HG03571 (cell line): ENCODE results near the gene PARVB.

Source experiments
- ATAC-seq: cut with Tn5 transposase; IDR thresholded peaks from one replicate; pipeline ENCODE4 v1.9.1; 2021; ENCODE audit not compliant: unreplicated experiment

The PARVB gene

DNA sequence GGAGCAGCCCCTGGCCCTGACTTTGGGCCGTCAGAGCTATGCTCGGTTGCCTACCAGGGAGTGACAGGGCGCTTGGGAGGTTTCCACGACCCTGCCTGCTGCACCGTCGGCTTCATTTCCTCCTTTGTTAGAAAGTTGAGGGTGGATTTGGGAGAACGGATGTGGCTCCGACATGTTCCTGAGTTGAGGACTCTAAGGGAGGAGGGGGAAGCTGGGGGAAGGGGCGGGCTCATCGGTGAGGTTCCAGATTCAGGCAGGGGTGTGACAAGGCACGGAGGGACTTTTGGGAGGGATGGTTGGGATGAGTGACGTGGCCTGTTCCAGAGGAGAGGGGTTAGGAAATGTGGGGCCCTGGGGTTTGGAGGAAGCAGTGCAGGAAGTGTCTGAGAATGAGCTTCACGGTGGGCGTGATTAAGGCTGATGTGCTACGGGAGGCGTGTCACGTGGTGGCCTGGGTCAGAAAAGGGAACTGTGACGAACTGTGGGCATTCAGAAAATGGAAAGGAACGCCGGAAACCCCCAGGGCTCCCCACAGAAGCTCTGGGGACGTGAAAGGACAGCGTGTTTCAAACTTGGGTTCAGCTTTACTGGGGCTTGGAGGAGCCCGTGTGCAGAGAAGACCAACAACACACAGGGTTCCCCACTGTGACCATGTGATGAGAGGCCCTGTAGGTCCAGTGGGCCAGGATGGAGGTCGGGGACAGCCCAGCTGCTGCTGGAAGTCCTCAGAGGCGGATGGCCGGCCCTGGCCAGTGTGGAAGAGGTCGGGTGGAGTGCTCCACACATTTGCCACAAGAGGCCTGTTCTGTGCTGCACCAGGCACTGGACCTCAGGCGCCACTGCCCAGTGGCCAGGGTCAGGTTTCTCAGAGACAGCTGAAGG, 2.8 kb downstream of the PARVB start:
- peak; percentile 44 for ATAC-seq

DNA sequence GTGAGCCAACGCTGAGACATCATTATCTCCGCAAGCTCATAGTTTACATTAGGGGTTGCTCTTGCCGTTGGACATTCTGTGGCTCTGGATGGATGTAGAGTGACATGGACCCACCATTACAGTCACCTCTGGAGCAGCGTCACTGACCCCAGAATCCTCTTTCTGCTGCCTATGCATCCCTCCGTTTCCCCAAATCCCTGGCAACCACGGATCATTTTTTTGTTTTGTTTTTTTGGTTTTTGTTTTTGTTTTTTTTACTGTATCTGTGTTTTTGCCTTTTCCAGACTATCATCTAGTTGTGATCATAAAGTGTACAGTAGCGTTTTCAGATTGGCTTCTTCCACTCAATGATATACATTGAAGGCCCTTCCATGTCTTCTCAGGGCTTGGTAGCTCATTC, 4.0 kb downstream of the PARVB start:
- ATAC-seq: no peak

DNA sequence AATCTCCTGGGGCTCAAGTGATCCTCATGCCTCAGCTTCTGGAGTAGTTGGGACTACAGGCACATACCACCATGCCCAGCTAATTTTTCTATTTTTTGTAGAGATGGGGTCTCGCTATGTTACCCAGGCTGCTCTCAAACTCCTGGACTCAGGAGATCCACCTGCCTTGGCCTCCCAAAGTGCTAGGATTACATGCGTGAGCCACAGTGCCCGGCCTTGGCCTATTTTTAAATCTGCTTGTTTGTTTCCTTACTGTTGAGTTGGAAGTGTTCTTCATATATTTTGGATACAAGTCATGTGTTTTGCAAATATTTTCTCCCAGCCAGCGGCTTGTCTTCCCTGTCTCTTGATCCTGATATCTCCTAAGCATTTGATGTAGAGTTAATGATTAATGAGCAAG, 5.0 kb downstream of the PARVB start:
- ATAC-seq: no peak

- no peak for ATAC-seq
These were observed 6.1 kb downstream of the PARVB start for GRCh38 chr22:44030051-44030701.

GRCh38 chr22:44030702-44031082, 6.6 kb downstream of the PARVB start:
- no peak for ATAC-seq

- ATAC-seq: no peak
These were observed 7.3 kb downstream of the PARVB start for GRCh38 chr22:44031158-44031952.

- ATAC-seq: no peak
These were observed 8.1 kb downstream of the PARVB start for GRCh38 chr22:44032126-44032730.

GRCh38 chr22:44033287-44033686, 9.2 kb downstream of the PARVB start:
- no peak for ATAC-seq

- no peak for ATAC-seq
These were observed 9.6 kb downstream of the PARVB start for GRCh38 chr22:44033694-44034093.

DNA sequence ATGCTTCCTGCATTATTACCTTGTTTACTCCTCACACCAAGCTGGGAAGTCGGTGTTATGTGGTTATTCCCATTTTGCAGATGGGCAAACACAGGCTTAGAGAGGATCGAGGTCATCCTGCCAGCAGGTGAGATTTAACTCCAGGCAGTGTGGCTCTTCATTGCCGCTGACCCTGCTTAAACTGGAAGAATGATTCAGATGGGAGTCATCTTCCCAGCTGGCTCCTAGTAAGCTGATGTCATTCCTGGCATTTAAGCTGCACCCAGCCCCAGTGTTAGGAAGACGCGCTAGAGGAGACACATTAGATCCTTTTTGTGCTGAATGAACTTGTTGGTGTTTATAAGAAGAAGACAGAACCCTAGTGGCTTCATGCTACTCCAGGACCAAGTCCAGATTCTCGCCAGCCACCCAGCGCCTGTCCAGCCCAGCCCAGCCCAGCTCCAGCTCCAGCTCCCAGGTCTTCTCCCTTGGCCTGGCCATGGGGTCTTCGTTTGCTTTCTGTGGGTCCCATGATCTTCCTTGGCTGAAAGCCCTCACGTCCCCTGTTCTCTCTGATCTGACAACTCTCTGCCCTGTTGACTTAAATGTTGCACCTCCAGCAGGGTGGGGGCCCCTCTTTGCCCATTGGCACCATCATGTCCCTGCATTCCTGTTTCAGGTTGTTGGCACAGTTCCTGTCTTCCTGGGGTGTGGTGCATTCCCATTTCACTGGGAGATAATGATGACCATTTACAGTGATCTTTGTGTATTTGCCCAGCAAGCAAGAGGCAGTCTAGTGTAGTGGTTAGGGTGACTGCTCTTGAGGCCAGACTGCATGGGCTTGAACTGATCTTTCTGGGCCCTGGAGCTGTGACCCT, 13.6 kb downstream of the PARVB start:
- no peak for ATAC-seq

DNA sequence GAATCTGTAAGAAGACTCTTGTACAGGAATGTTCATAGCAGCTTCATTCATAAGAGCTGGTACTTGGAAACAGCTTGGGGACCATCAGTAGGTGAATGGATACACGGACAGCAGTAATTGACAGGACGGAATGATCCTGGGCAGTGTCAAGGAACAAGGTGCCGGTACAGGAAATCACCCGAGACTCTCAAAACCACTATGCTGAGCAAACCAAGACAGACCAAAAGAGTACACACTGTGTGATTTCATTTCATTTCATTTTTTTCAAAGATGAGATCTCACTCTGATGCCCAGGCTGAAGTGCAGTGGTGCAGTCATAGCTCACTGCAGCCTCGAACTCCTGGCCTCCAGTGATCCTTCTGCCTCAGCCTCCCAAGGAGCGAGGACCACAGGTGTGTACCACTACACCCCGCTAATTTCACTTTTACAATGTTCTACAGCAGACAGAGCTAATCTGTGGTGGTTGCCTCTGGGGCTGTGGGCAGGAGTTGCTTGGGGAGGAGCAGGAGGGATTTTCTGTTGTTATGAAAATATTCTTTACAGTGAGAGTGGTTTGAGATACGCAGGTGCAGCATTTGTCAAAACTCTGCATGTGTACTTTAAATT, 15.6 kb downstream of the PARVB start:
- no peak for ATAC-seq

- peak; percentile 68 for ATAC-seq
These were observed 18.4 kb downstream of the PARVB start for GRCh38 chr22:44042249-44043218.

- ATAC-seq: no peak
These were observed 21.0 kb downstream of the PARVB start for GRCh38 chr22:44045145-44045544.

DNA sequence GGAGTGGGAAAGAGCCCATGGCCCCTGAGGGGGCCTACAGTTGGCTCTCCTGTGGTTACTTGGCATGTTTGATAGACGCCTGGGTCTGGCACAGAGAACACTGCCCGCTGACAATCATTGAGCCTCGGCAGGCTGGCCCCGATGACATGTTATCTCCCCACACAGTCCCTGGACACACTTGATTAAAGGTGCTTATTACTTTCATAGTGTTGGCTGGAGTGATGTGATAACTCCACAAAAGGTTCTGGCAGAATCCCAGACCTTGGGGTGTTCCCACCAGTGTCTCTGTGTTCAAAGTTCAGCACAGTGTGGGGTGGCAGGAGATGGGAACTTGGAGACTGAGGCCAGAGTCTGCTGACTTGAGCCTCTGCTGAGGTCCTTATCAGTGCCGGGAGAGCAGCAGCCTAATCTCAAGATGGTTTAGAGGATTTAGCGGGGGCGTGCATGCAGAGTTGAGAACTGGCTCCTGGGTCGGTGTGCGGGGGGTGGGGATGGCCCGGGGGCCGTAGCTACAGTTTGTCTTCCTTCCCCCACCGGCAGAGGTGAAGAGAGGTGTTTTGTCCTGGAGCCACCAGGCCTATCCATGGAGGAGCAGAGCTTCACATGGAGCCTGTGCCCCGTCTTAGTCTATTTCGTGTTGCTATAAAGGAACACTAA, 22.5 kb downstream of the PARVB start:
- ATAC-seq: no peak

GRCh38 chr22:44047891-44048301, 23.8 kb downstream of the PARVB start:
- ATAC-seq: no peak

- ATAC-seq: no peak
These were observed 25.6 kb downstream of the PARVB start for GRCh38 chr22:44049486-44050231.

DNA sequence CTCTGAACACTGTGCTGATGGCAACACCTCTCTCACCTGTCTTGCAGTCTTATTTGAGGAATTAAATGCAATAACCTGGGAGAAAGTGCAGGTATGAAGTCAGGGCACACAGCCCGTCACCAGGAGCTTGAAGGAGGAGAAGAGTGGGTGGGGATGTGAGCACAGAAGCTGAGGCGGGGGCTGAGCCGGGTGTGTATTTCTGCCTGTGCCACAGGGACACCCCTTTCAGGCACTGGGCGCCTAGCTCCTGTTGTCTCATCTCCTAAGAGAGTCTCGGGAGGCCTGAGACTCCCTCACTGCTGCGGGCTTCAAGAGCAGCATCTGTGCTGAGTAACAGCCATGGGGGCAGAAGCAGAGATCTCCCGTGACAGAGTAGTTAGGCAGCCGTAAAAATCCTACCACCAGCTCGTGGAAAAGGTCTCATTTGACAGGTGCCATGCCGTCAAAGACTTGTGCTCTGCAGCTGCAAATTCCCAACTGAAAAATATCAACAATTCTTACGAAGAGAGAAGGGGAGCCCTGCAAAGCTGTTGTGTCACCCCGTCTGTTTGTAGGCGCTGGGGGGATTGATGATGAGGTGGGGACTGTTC, 26.8 kb downstream of the PARVB start:
- ATAC-seq: no peak
